Glutamatergic neuron (in vitro differentiated cells): ENCODE data around the gene HJV. TPM values are rescaled to one million over a fixed set of nuclear protein-coding genes. Genes with fewer than 3 reads are reported as not detected.

Source experiments
- DNase-seq: peaks from one replicate; pipeline ENCODE4 v3.0.0; 2022
- H3K27ac Mint-ChIP-seq: one replicate; pipeline ENCODE4 v1.8.0; 2020; ENCODE audit warnings: mild to moderate bottlenecking, mixed read lengths, inconsistent platforms; ENCODE audit not compliant: unreplicated experiment
- H3K27me3 Mint-ChIP-seq: one replicate; pipeline ENCODE4 v1.8.0; 2020; ENCODE audit warnings: mild to moderate bottlenecking, moderate library complexity, mixed read lengths, inconsistent platforms; ENCODE audit not compliant: unreplicated experiment
- H3K36me3 Mint-ChIP-seq: one replicate; pipeline ENCODE4 v1.8.0; 2020; ENCODE audit warnings: mild to moderate bottlenecking, mixed read lengths, inconsistent platforms; ENCODE audit not compliant: unreplicated experiment
- H3K4me1 Mint-ChIP-seq: one replicate; pipeline ENCODE4 v1.8.0; 2020; ENCODE audit warnings: mild to moderate bottlenecking, low read depth, mixed read lengths, inconsistent platforms; ENCODE audit not compliant: unreplicated experiment
- H3K4me3 Mint-ChIP-seq: one replicate; pipeline ENCODE4 v1.8.0; 2020; ENCODE audit warnings: mild to moderate bottlenecking, mixed read lengths, inconsistent platforms; ENCODE audit not compliant: unreplicated experiment
- H3K9me3 Mint-ChIP-seq: one replicate; pipeline ENCODE4 v1.8.0; 2020; ENCODE audit warnings: mild to moderate bottlenecking, moderate library complexity, mixed read lengths, inconsistent platforms; ENCODE audit not compliant: unreplicated experiment
- total RNA-seq: library from RNA; stranded (reverse); fragmentation: NEBNext Ultra II Directional; extraction: Animal tissue kit (Norgen Biotek cat#: 25700); gene quantifications from one replicate; pipeline ENCODE4 v1.2.1, GENCODE V29; 2021; ENCODE audit not compliant: unreplicated experiment
- TF ChIP-seq, protein P1 (sequence below): fragments of 200-600 bp; sonication (generic); IDR thresholded peaks from one replicate; pipeline ENCODE4 v1.5.0; 2021; ENCODE audit not compliant: partially characterized antibody, unreplicated experiment

HJV gene
- total RNA-seq, 1 donor from 2014 or later: not detected

DNA sequence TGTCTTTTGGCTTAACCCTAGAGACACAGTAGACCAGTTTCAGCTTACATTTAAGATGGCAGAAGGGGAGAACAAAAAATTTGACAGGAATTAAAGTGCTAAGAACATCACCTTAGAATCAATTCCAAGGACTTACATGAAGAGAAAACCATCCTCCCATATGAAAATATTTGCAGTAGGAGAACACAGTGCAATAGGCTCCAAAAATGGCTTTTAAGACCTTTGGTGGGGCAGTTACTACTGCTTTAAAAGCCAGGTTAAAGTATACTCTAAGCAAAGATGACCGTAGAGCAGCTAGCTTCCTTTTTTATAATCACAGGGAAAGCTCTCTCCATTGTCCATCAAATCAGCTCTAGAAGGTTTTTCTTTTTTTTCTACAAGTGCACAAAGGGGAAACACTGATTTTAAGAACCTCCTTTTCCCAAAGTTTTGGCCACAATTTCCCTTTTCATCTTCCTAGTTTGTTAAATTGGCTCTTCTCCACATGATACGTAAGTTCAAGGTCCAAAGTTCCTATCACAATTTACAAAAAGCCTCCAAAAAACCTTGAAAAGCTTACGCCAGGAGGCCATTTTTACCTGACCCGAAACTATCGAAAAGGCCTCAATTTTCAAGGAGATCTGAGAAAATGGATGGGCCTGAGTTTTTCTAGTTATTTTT, 28.4 kb downstream of the HJV start:
- H3K27ac Mint-ChIP-seq: peak overlapping the region; percentile 20
- TF ChIP-seq, protein P1, sequence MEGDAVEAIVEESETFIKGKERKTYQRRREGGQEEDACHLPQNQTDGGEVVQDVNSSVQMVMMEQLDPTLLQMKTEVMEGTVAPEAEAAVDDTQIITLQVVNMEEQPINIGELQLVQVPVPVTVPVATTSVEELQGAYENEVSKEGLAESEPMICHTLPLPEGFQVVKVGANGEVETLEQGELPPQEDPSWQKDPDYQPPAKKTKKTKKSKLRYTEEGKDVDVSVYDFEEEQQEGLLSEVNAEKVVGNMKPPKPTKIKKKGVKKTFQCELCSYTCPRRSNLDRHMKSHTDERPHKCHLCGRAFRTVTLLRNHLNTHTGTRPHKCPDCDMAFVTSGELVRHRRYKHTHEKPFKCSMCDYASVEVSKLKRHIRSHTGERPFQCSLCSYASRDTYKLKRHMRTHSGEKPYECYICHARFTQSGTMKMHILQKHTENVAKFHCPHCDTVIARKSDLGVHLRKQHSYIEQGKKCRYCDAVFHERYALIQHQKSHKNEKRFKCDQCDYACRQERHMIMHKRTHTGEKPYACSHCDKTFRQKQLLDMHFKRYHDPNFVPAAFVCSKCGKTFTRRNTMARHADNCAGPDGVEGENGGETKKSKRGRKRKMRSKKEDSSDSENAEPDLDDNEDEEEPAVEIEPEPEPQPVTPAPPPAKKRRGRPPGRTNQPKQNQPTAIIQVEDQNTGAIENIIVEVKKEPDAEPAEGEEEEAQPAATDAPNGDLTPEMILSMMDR: no peak
- H3K4me1 Mint-ChIP-seq: peaks cover 23% of the 10 kb centered on the region
- peak overlapping the region; percentile 99 for H3K4me3 Mint-ChIP-seq
- H3K27me3 Mint-ChIP-seq: peaks cover 11% of the 10 kb centered on the region
- H3K36me3 Mint-ChIP-seq: peaks cover 28% of the 10 kb centered on the region
- peaks cover 13% of the 10 kb centered on the region for H3K9me3 Mint-ChIP-seq
- no peak for DNase-seq

DNA sequence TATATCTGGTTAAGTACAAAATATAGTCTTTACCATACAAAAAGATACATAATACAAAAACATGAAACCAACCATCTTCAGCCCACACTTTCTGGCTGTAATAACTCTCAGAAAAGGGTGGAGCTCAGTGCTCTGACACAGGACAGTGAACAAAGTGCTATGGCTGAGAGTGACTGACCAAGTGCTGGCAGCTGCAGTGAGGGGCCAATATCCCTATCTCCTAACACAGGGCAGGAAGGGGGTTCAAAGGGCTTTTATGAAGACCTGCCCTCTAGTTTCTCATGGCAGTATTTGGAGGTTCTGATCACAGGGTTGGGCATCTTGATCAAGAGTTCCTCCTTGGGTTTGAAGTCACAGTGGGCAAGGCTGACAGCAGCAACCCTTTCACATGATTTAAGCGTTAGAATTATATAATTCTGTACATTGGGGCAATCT, 29.0 kb downstream of the HJV start:
- H3K4me1 Mint-ChIP-seq: peaks cover 17% of the 10 kb centered on the region
- peaks cover 11% of the 10 kb centered on the region for H3K27me3 Mint-ChIP-seq
- peaks cover 28% of the 10 kb centered on the region for H3K36me3 Mint-ChIP-seq
- DNase-seq: no peak
- H3K27ac Mint-ChIP-seq: no peak overlapping the region
- TF ChIP-seq, protein P1: no peak
- peaks cover 12% of the 10 kb centered on the region for H3K9me3 Mint-ChIP-seq
- H3K4me3 Mint-ChIP-seq: peak overlapping the region; percentile 99

DNA sequence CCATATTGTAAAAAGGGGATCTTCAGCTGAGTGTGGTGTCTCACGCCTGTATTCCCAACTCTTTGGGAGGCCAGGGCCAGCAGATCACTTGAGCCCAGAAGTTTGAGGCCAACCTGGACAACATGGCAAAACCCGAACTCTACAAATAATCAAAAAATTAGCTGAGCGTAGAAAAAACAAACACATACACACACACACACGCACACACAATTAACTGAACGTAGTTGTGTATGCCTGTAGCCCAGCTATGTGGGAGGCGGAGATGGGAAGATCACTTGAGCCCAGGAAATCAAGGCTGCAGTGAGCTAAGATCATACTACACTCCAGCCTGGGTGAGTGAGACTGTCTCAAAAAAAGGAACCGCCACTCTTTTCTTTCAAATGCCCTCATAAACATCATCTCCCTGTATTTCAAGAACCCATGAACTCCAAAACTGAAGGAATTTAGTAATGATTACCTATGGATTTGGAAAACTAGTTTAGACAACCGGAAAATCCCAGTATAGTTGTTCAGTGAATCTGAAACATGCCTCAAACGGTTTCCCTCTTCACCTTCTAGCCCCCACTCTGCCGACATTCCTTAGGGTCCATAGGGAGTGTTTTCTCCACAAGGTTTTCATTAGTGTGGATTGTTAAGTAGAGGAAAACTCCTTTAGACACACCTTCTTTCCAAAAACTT, 29.7 kb downstream of the HJV start:
- Mint-ChIP-seq H3K36me3 (peaks cover 28% of the 10 kb centered on the region), H3K27me3 (peaks cover 10% of the 10 kb centered on the region), H3K4me3 (peak overlapping the region; percentile 22), H3K4me1 (peaks cover 14% of the 10 kb centered on the region), H3K9me3 (peaks cover 7% of the 10 kb centered on the region), H3K27ac (no peak overlapping the region)
- no peak for DNase-seq
- TF ChIP-seq, protein P1: no peak

DNA sequence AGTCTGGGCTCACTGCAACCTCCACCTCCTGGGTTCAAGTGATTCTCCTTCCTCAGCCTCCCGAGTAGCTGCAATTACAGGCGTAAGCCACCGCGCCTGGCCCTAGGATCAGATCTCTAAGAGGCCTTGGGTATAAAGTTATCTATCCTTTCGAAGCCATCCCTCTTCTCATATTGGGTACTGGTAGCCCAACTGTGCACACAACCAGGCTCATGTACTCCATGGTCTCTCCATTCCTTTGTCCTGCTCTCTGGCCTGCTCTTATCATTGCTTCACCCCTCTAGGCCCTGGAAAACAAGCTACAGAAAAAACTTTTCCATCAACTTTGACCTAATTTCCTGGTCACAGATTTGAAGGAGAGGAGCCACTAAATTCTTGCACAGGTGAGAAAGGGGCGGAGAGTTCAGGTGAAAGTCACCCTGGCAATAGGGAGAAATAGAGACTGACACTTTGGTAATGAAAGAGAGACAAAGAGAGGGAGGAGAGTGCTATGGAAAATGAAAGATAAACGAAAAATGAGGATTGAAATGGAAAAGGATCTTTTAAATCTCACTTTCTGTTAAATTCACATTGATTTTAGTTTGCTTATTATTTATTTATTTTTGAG, 31.2 kb downstream of the HJV start:
- H3K27ac Mint-ChIP-seq: no peak overlapping the region
- H3K27me3 Mint-ChIP-seq: peaks cover 4% of the 10 kb centered on the region
- peak overlapping the region; percentile 20 for H3K4me3 Mint-ChIP-seq
- H3K36me3 Mint-ChIP-seq: peaks cover 21% of the 10 kb centered on the region
- peaks cover 2% of the 10 kb centered on the region for H3K9me3 Mint-ChIP-seq
- DNase-seq: no peak
- TF ChIP-seq, protein P1: no peak
- H3K4me1 Mint-ChIP-seq: peaks cover 21% of the 10 kb centered on the region

DNA sequence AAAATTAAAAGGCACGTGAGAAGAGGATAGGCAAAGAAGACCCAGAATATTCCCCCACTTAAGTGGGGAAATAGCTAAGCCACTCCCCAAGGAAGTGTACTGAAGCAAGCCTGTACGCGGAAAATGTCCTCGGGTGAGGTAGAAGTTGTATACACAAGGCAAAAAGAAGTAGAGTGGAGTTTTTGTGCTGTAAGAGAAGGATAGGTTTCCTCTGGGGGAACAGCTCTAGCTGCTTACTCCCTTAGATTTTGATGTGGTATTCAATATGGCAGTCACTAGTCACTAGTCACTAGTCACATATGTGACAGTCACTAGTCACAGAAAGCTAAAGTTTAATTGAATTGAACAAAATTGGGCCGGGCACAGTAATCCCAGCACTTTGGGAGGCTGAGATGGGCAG, 32.8 kb downstream of the HJV start:
- no peak overlapping the region for H3K4me3 Mint-ChIP-seq
- H3K27ac Mint-ChIP-seq: no peak overlapping the region
- H3K36me3 Mint-ChIP-seq: peaks cover 6% of the 10 kb centered on the region
- TF ChIP-seq, protein P1: no peak
- DNase-seq: no peak
- peaks cover 2% of the 10 kb centered on the region for H3K9me3 Mint-ChIP-seq
- H3K27me3 Mint-ChIP-seq: peaks cover 4% of the 10 kb centered on the region
- peaks cover 23% of the 10 kb centered on the region for H3K4me1 Mint-ChIP-seq
